Caco-2 (cell line): Measurements from ENCODE around the gene FUT6. TPM values are rescaled to one million over a fixed set of nuclear protein-coding genes. Genes with fewer than 3 reads are reported as not detected.

Experiments
- BruUV-seq: library from RNA; stranded (reverse); fragments of 400-500 nt; replicated peaks from 2 replicates; lab custom pipeline; 2021; lab: Mats Ljungman, UMichigan
- CTCF ChIA-PET: fragments of 300-600 bp; sonication (Branson Sonifier 250); formaldehyde crosslinking; loops from one replicate; lab custom pipeline; 2022; ENCODE audit warnings: antibody characterized with exemption; lab: Charles Lee
- POLR2A ChIA-PET: fragments of 300-600 bp; sonication (Branson Sonifier 250); formaldehyde crosslinking; loops from one replicate; lab custom pipeline; 2022; ENCODE audit warnings: antibody characterized with exemption; lab: Charles Lee
- DNase-seq, 2 experiments: peaks; one replicate each; pipeline versions ENCODE4 v3.0.0 to v3.0.0-alpha.2; 2020 to 2022
- H3K27me3 ChIP-seq: replicated peaks from 2 replicates; pipeline ENCODE4 v1.6.0; 2011; ENCODE audit warnings: low read length; ENCODE audit not compliant: control insufficient read depth, insufficient read depth
- H3K36me3 ChIP-seq: 2 replicates; pipeline ENCODE4 v1.5.1; 2011; ENCODE audit warnings: low read length; ENCODE audit not compliant: control insufficient read depth, insufficient read depth
- H3K4me1 ChIP-seq: fragments of 250-450 bp; sonication (Bioruptor Pico); 2 replicates; pipeline ENCODE4 v1.5.1; 2020; ENCODE audit warnings: mild to moderate bottlenecking
- H3K4me3 ChIP-seq: 2 replicates; pipeline ENCODE4 v1.5.1; 2011; ENCODE audit warnings: low read depth, mild to moderate bottlenecking, control low read depth, low read length
- H3K9me3 ChIP-seq: fragments of 250-450 bp; sonication (Bioruptor Pico); 2 replicates; pipeline ENCODE4 v1.5.1; 2020; ENCODE audit warnings: mild to moderate bottlenecking, moderate library complexity
- H3K27ac Mint-ChIP-seq: one replicate; pipeline ENCODE4 v1.8.0; 2022; ENCODE audit warnings: mixed read lengths; ENCODE audit not compliant: unreplicated experiment
- H3K27me3 Mint-ChIP-seq: one replicate; pipeline ENCODE4 v1.8.0; 2022; ENCODE audit warnings: mixed read lengths; ENCODE audit not compliant: insufficient read depth, unreplicated experiment
- H3K36me3 Mint-ChIP-seq: one replicate; pipeline ENCODE4 v1.8.0; 2022; ENCODE audit warnings: mild to moderate bottlenecking, mixed read lengths; ENCODE audit not compliant: insufficient read depth, unreplicated experiment
- H3K4me1 Mint-ChIP-seq: one replicate; pipeline ENCODE4 v1.8.0; 2022; ENCODE audit warnings: low read depth, mixed read lengths; ENCODE audit not compliant: unreplicated experiment
- H3K4me3 Mint-ChIP-seq: one replicate; pipeline ENCODE4 v1.8.0; 2022; ENCODE audit warnings: mild to moderate bottlenecking, moderate library complexity, mixed read lengths; ENCODE audit not compliant: unreplicated experiment
- H3K9me3 Mint-ChIP-seq: one replicate; pipeline ENCODE4 v1.8.0; 2022; ENCODE audit warnings: mixed read lengths; ENCODE audit not compliant: unreplicated experiment
- CTCF ChIP-seq, 2 experiments: fragments of 200-600 bp in 1 of 2; IDR thresholded peaks; 1 replicate in 1 of 2; 2 replicates in 1 of 2; pipeline versions ENCODE4 v1.5.1 to v1.8.0; 2011 to 2022; ENCODE audit warnings: antibody characterized with exemption in 1 of 2, control low read depth in 1 of 2, inconsistent platforms in 1 of 2, low read depth in 1 of 2, low read length in 1 of 2, mild to moderate bottlenecking in 1 of 2, moderate library complexity in 1 of 2; ENCODE audit not compliant: insufficient read depth in 1 of 2, severe bottlenecking in 1 of 2, unreplicated experiment in 1 of 2
- intact Hi-C: fragments of 100-400 bp; cut with micrococcal nuclease; formaldehyde crosslinking; loops from one replicate; pipeline ENCODE4 v1.10.0; 2022; ENCODE audit not compliant: unreplicated experiment
- total RNA-seq: library from RNA; stranded (reverse); gene quantifications from 2 replicates; pipeline ENCODE4 v1.2.3, GENCODE V29; 2022

Gene FUT6
- total RNA-seq, 1 experiment from 2014 or later: not detected

GRCh38 chr19:5787409-5788182 lies 51.9 kb downstream of the FUT6 start:
- Mint-ChIP-seq H3K4me1 (no peaks in the 10 kb centered on the region), H3K36me3 (peaks cover 60% of the 10 kb centered on the region), H3K4me3 (no peak overlapping the region), H3K27ac (no peak overlapping the region), H3K27me3 (no peaks in the 10 kb centered on the region), H3K9me3 (no peaks in the 10 kb centered on the region)
- no peaks in the 10 kb centered on the region for H3K4me1 ChIP-seq
- H3K9me3 ChIP-seq: no peaks in the 10 kb centered on the region
- intact Hi-C loops: no loop called here
- peaks cover 4% of the 10 kb centered on the region; the same call in 1 of the 2 replicates for H3K36me3 ChIP-seq
- no peak overlapping the region for H3K4me3 ChIP-seq
- no TSS peak for BruUV-seq
- POLR2A ChIA-PET: no interaction called here
- H3K27me3 ChIP-seq: no peaks in the 10 kb centered on the region
- no peak for TF ChIP-seq CTCF (IDR thresholded peaks at IDR 0.05; ENCODE audit: insufficient read depth in 1 of 2, low read depth in 1 of 2, low read length in 1 of 2, severe bottlenecking in 1 of 2, unreplicated experiment in 1 of 2)
- DNase-seq: no peak
- CTCF ChIA-PET: no interaction called here

- no peak for DNase-seq
- intact Hi-C loops: no loop called here
- no peak for TF ChIP-seq CTCF (IDR thresholded peaks at IDR 0.05; ENCODE audit: insufficient read depth in 1 of 2, low read depth in 1 of 2, low read length in 1 of 2, severe bottlenecking in 1 of 2, unreplicated experiment in 1 of 2)
- H3K9me3 ChIP-seq: no peaks in the 10 kb centered on the region
- no peaks in the 10 kb centered on the region for H3K27me3 ChIP-seq
- H3K4me1 ChIP-seq: no peaks in the 10 kb centered on the region
- H3K27ac Mint-ChIP-seq: no peak overlapping the region
- H3K9me3 Mint-ChIP-seq: no peaks in the 10 kb centered on the region
- ChIA-PET CTCF (interaction anchor here (0.6 kb wide), 1 partner anchor 10 kb away, joined by 4 read pairs; no protein-coding TSS in a partner anchor), POLR2A (no interaction called here)
- H3K4me1 Mint-ChIP-seq: no peaks in the 10 kb centered on the region
- BruUV-seq: no TSS peak
- H3K36me3 ChIP-seq: peaks cover 4% of the 10 kb centered on the region; the same call in 1 of the 2 replicates
- H3K36me3 Mint-ChIP-seq: peaks cover 66% of the 10 kb centered on the region
- H3K27me3 Mint-ChIP-seq: no peaks in the 10 kb centered on the region
- H3K4me3 ChIP-seq: no peak overlapping the region
- H3K4me3 Mint-ChIP-seq: no peak overlapping the region
Measured at GRCh38 chr19:5786593-5787408, 52.7 kb downstream of the FUT6 start.

- Mint-ChIP-seq H3K27me3 (no peaks in the 10 kb centered on the region), H3K9me3 (no peaks in the 10 kb centered on the region), H3K36me3 (peaks cover 56% of the 10 kb centered on the region), H3K27ac (no peak overlapping the region), H3K4me1 (no peaks in the 10 kb centered on the region), H3K4me3 (no peak overlapping the region)
- BruUV-seq: no TSS peak
- Histone ChIP-seq H3K27me3 (no peaks in the 10 kb centered on the region), H3K4me1 (no peaks in the 10 kb centered on the region), H3K36me3 (peaks cover 4% of the 10 kb centered on the region; the same call in 1 of the 2 replicates), H3K4me3 (no peak overlapping the region), H3K9me3 (no peaks in the 10 kb centered on the region)
- DNase-seq: no peak
- intact Hi-C loops: no loop called here
- CTCF ChIA-PET: no interaction called here
- TF ChIP-seq CTCF (IDR thresholded peaks at IDR 0.05; ENCODE audit: insufficient read depth in 1 of 2, low read depth in 1 of 2, low read length in 1 of 2, severe bottlenecking in 1 of 2, unreplicated experiment in 1 of 2): no peak
- POLR2A ChIA-PET: no interaction called here
Measured at GRCh38 chr19:5785423-5785822, 54.1 kb downstream of the FUT6 start.
